ENCODE results near the gene LCN10. TPM values are rescaled to one million over a fixed set of nuclear protein-coding genes. Genes with fewer than 3 reads are reported as not detected.
A peak's percentile ranks its signal among the peaks of the same experiment; 100 is the strongest.

LCN10 gene
- total RNA-seq, 4 donors from 2014 or later, result 3.5 to 10.2 (median 5.0) TPM

DNA sequence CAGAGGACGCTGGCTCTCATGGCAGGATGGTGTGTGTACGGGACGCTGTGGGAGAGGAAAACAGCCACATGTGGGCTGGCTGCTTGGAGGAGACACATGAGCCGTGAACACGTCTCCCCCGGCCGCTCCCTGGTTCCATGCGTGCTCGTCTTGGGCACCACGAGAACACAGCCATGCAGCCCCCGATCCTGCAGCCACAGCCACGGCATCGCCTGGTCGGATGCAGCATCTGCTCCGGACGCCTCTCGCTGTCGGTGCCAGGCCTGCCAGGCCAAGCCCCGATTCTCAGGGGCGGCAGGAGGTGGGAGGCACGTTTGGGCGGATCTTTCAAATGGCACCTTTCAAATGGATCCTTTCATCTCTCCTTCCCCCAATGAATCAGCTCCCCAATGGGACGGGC, 3.2 kb downstream of the LCN10 start:
- DNase-seq (ENCODE audit: low spot score), result no peak
- ATAC-seq (ENCODE audit: low FRiP score), result no peak
- TF ChIP-seq, protein P1, sequence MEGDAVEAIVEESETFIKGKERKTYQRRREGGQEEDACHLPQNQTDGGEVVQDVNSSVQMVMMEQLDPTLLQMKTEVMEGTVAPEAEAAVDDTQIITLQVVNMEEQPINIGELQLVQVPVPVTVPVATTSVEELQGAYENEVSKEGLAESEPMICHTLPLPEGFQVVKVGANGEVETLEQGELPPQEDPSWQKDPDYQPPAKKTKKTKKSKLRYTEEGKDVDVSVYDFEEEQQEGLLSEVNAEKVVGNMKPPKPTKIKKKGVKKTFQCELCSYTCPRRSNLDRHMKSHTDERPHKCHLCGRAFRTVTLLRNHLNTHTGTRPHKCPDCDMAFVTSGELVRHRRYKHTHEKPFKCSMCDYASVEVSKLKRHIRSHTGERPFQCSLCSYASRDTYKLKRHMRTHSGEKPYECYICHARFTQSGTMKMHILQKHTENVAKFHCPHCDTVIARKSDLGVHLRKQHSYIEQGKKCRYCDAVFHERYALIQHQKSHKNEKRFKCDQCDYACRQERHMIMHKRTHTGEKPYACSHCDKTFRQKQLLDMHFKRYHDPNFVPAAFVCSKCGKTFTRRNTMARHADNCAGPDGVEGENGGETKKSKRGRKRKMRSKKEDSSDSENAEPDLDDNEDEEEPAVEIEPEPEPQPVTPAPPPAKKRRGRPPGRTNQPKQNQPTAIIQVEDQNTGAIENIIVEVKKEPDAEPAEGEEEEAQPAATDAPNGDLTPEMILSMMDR (IDR thresholded peaks at IDR 0.05), result no peak

DNA sequence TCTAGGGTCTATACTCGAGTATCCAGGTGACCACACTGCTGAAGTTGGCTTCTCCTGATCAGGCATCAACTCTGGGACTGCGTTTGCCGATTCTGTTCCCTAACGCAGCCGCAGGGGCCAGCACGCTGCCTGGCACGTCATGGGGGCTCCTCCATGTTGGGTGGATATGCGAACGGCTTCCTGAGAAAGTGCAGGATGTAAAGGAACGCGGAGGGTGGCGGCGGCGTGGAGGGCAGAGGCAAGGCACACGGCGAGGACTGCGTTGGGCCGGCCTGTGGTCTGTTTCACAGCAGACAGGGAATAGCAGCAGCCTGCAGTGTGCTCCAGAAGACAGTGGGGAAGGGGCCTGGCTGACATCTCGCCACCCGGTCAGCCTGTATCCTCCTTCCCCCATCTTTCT, 3.8 kb downstream of the LCN10 start:
- DNase-seq (ENCODE audit: low spot score), result no peak
- TF ChIP-seq, protein P1 (IDR thresholded peaks at IDR 0.05), result no peak
- no peak for ATAC-seq (ENCODE audit: low FRiP score)

DNA sequence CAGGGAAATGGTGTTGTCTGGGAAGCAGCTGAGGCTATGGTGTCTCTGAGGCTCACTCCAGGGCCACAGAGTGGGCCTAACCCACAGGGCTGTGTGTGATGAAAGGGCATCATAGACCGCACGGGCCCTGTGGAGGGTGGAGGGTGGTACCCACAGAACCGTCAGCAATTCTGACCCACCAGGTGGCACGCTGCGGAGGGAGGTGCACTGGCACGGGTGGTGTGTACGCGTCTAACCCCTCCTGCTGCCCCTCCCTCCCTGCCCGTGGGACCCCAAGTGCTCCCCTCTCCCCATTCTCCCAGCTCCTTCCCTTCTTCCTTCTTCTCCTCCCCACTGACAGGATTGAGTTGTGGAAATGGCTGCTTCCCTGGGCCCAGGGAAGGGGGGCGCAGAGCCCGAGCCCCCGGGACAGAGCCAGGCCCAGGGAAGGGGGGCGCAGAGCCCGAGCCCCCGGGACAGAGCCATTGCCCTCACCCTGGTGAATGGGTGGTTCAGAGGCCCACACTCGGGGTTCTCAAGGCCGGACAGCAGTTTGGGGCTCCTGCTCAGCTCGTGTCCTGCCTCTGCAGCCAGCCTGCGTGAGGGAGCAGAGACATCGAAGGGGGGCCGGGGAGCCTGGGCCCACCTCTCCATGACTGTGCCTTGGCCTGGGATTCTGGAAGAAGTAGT, 6.8 kb downstream of the LCN10 start:
- TF ChIP-seq, protein P1 (IDR thresholded peaks at IDR 0.05), result no peak
- DNase-seq (ENCODE audit: low spot score), result no peak
- peak; percentile 25 for ATAC-seq (ENCODE audit: low FRiP score)

DNA sequence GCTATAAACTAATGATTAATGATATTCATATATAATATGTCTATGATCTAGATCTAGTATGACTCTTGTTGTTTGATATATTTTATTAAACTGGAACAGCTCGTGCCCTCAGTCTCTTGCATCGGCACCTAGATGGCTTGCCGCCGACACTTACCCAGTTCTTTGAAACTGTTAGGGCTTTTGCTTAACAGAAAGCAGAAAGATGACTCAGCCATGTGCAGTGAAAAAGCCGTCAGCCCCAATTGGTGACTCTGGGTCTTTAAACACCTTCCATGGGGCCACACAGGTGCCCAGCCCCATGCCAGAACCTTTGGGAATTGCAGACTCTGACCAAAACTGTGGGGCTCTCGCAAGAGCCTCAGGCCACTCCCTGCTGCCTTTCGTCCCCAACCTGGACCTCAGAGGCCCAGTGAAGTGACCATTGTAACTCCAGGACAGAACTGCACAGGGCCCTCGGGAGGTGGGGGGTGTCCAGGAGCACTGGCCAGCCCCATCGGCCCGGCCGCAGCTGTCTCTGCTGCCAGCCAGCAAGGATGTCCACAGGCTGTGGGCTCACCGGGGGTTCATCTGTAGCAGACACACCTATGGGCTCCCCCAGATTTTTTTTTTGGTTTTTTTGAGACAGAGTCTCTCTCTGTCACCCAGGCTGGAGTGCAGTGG, 7.8 kb downstream of the LCN10 start:
- TF ChIP-seq, protein P1 (IDR thresholded peaks at IDR 0.05), result no peak
- ATAC-seq (ENCODE audit: low FRiP score) (no peak), DNase-seq (ENCODE audit: low spot score) (no peak)

DNA sequence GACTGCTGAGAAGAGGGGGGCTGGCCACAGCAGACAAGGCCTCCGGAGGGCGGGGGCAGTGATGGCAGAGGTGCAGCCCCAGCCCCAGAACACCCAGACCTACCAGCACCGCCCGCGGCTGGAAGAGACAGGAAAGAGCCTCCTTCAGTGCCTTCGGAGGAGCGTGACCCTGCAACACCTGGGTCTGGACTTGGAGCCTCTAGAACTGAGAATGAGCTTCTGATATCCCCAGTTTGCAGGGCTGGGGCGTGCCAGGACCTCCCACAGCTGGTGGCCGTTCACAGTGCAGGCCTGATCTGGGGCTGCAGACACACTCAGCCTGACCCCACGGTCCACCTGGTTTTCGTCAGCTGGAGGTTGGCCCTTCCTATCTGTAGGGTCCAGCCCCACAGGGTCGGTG, 9.1 kb downstream of the LCN10 start:
- TF ChIP-seq, protein P1 (IDR thresholded peaks at IDR 0.05), result no peak
- DNase-seq (ENCODE audit: low spot score), result no peak
- ATAC-seq (ENCODE audit: low FRiP score), result no peak

DNA sequence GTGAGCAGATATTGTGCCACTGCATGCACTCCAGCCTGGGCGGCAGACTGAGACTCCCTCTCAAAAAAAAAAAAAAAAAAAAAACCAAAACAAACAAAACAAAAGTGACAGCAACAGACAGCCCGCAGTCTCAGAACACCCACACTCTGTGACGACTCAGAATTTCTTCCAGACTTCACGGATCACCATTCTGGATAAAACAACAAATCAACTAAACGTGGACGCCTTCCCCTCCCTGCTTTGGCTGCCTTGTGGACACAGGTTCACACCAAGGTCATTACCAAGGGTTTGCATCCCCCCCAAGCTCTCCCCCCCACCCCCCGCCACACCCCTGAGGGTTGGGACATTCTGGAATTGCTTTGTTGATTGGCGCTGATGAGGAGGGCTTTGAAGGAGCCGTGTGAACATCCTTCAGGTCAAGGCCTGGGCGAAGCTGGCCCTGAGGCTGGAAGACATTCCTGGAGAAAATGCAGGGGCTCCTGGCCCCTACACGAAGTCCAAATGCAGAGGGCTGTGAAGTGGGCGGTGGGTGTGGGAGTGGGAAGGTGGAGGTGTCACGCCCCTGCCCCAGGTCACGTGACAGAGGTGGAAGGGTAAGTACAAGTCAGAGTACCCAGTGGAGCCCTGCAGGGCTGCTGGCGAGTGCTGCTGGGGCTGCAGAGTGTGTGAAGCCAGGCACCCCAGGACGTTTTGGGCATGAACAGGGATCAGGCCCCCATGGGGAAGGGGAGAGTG, 10.1 kb downstream of the LCN10 start:
- TF ChIP-seq, protein P1 (IDR thresholded peaks at IDR 0.05), result no peak
- ATAC-seq (ENCODE audit: low FRiP score), result no peak
- no peak for DNase-seq (ENCODE audit: low spot score)

Data from omental fat pad (tissue), 4 donors.